GM19324 (cell line): ENCODE results near the gene ZNF22.

Experiments
- ATAC-seq: cut with Tn5 transposase; IDR thresholded peaks from one replicate; pipeline ENCODE4 v1.9.1; 2021; ENCODE audit warnings: mild to moderate bottlenecking, moderate library complexity; ENCODE audit not compliant: unreplicated experiment, low FRiP score

Gene ZNF22

GRCh38 chr10:44975431-44976331 lies 25.0 kb upstream of the ZNF22 start:
- ATAC-seq = no peak

GRCh38 chr10:44976352-44977198 lies 24.1 kb upstream of the ZNF22 start:
- ATAC-seq = no peak

GRCh38 chr10:44977287-44978212 lies 23.2 kb upstream of the ZNF22 start:
- no peak for ATAC-seq

- no peak for ATAC-seq
Observed at GRCh38 chr10:44978213-44978569, 22.5 kb upstream of the ZNF22 start.

- no peak for ATAC-seq
Observed at GRCh38 chr10:44978570-44979280, 22.0 kb upstream of the ZNF22 start, which contains the start of gene DEPP1. Gene DEPP1 (minus strand): TSS chr10:44978809. CDS start chr10:44978030, 779 bp downstream.

GRCh38 chr10:44979281-44980191 lies 21.2 kb upstream of the ZNF22 start:
- ATAC-seq = no peak

GRCh38 chr10:44980309-44981171 lies 20.2 kb upstream of the ZNF22 start:
- ATAC-seq = no peak

GRCh38 chr10:44981172-44982113 lies 19.3 kb upstream of the ZNF22 start:
- no peak for ATAC-seq

- no peak for ATAC-seq
Observed at GRCh38 chr10:44982114-44982460, 18.6 kb upstream of the ZNF22 start.

GRCh38 chr10:44982496-44982895 lies 18.2 kb upstream of the ZNF22 start:
- ATAC-seq = no peak

GRCh38 chr10:44983066-44983894 lies 17.4 kb upstream of the ZNF22 start:
- ATAC-seq = no peak

- no peak for ATAC-seq
Observed at GRCh38 chr10:44983895-44984278, 16.8 kb upstream of the ZNF22 start.

- no peak for ATAC-seq
Observed at GRCh38 chr10:44984671-44985101, 16.0 kb upstream of the ZNF22 start.

- no peak for ATAC-seq
Observed at GRCh38 chr10:44985175-44985681, 15.5 kb upstream of the ZNF22 start.

- ATAC-seq = no peak
Observed at GRCh38 chr10:44986179-44986578, 14.5 kb upstream of the ZNF22 start.

GRCh38 chr10:44986670-44987069 lies 14.1 kb upstream of the ZNF22 start:
- ATAC-seq = no peak
